GM19467 (cell line): ENCODE results near the gene ABR.
"Not testable (repeated sequence)": the region's sequence is repeated elsewhere in the genome, so short reads cannot be mapped to it uniquely, and the experiment has no call there.

ENCODE experiments used
- ATAC-seq: cut with Tn5 transposase; IDR thresholded peaks from one replicate; pipeline ENCODE4 v1.9.1; 2021; ENCODE audit warnings: mild to moderate bottlenecking, moderate library complexity; ENCODE audit not compliant: unreplicated experiment

ABR gene

GRCh38 chr17:1073963-1074625 is 105.7 kb downstream of the ABR start:
- ATAC-seq = not testable (repeated sequence)

GRCh38 chr17:1073241-1073962 is 106.4 kb downstream of the ABR start:
- ATAC-seq = no peak

GRCh38 chr17:1072551-1072961 is 107.2 kb downstream of the ABR start:
- ATAC-seq = no peak

- ATAC-seq = no peak
Measured at GRCh38 chr17:1071103-1071825, 108.5 kb downstream of the ABR start.

- no peak for ATAC-seq
Measured at GRCh38 chr17:1070411-1070810, 109.4 kb downstream of the ABR start.

- ATAC-seq = no peak
Measured at GRCh38 chr17:1069847-1070246, 109.9 kb downstream of the ABR start.

- ATAC-seq = no peak
Measured at GRCh38 chr17:1068356-1068755, 111.4 kb downstream of the ABR start.

- ATAC-seq = no peak
Measured at GRCh38 chr17:1067282-1067956, 112.4 kb downstream of the ABR start.

- not testable (repeated sequence) for ATAC-seq
Measured at GRCh38 chr17:1065416-1065815, 114.4 kb downstream of the ABR start.

- no peak for ATAC-seq
Measured at GRCh38 chr17:1060991-1061390, 118.8 kb downstream of the ABR start.

- ATAC-seq = no peak
Measured at GRCh38 chr17:1059131-1059795, 120.5 kb downstream of the ABR start.

GRCh38 chr17:1058423-1059130 is 121.2 kb downstream of the ABR start:
- ATAC-seq = no peak

- no peak for ATAC-seq
Measured at GRCh38 chr17:1056761-1057160, 123.0 kb downstream of the ABR start.

GRCh38 chr17:1055751-1056645 is 123.8 kb downstream of the ABR start:
- ATAC-seq = no peak

- no peak for ATAC-seq
Measured at GRCh38 chr17:1055231-1055630, 124.5 kb downstream of the ABR start.

- no peak for ATAC-seq
Measured at GRCh38 chr17:1054656-1055055, 125.1 kb downstream of the ABR start.

- ATAC-seq = no peak
Measured at GRCh38 chr17:1053661-1054360, 126.0 kb downstream of the ABR start.
